Erythroblast (primary cell): Measurements from ENCODE around the gene RBFOX2.

Experiments
- DNase-seq, 2 experiments: peaks; one replicate each; lab custom pipeline; 2025; lab: John Stamatoyannopoulos, UW
- GATA1 ChIP-seq: IDR thresholded peaks from 2 replicates; pipeline ENCODE4 v1.6.1; 2011; ENCODE audit warnings: low read depth, mild to moderate bottlenecking, control low read depth, low read length, moderate library complexity
- POLR2A ChIP-seq: IDR thresholded peaks from 2 replicates; pipeline ENCODE4 v1.6.1; 2011; ENCODE audit warnings: mild to moderate bottlenecking, low read length

RBFOX2 gene

DNA sequence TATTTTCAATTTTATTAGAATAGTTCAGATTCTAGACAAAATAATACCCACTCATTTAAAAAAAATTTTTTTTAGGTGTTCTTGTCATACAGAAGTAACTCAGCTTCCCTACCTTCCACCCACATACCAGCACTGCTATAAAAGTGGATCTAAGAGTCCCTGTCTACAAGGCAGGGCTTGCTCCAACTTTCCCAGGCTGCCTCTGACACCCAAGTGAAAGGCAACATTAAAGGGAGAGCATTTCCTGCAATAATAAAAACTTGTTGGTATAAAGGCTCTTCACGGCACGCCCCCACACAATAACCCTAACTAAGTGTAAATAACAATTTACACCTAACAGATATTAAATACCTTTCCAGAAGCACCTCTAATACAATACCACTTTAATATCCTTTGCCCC, 183.7 kb downstream of the RBFOX2 start:
- TF ChIP-seq POLR2A, result no peak
- TF ChIP-seq GATA1, result no peak
- DNase-seq, result no peak

DNA sequence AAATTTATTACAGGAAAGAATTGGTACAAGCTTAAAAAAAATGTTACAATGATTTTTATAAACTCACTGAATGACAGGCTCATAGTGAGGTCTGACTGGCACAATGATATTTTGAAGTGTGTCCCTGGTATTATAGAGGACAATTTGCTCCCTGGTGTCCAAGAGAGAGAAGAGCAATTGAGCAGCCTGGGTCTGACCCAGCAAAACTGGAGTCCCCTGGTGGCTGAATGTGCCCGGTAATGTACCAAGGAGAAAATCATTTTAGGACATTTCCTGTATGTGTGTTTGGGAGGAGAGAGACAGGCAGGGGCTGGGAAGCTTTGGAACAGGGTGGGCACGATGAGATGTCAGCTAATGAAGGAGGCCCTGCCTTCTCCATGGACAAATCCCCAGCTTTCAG, 185.7 kb downstream of the RBFOX2 start:
- peak; percentile 37 to 44 for DNase-seq
- no peak for TF ChIP-seq POLR2A

DNA sequence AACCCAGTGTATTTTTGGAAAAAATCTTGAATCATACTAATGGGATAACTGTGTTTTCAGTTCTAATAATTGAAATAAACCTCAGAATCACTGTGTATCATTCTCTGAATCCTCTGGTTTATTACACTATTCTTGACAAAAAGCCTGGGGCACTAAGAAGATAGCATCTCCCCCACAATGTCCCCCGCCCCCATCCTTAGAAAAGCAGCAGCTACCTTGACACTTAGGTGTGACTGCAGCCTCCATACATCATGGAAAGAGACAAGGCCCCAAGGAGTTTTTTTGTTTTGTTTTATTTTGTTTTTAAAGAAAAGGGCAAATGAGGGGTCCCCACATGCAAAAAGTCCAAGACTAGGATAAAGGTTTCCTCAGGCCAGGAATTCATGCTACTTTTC, 186.1 kb downstream of the RBFOX2 start:
- TF ChIP-seq POLR2A (no peak), GATA1 (no peak)
- no peak for DNase-seq

GRCh38 chr22:35841907-35842518, 186.6 kb downstream of the RBFOX2 start:
- no peak for DNase-seq
- no peak for TF ChIP-seq POLR2A
- no peak for TF ChIP-seq GATA1

- peak; percentile 60 to 78 for DNase-seq
- no peak for TF ChIP-seq GATA1
- no peak for TF ChIP-seq POLR2A
Measured at GRCh38 chr22:35840302-35840739, 188.3 kb downstream of the RBFOX2 start.

GRCh38 chr22:35839841-35840301, 188.8 kb downstream of the RBFOX2 start:
- TF ChIP-seq POLR2A (no peak), GATA1 (no peak)
- DNase-seq, result no peak

- TF ChIP-seq GATA1 (no peak), POLR2A (no peak)
- no peak for DNase-seq
Measured at GRCh38 chr22:35838855-35839576, 189.6 kb downstream of the RBFOX2 start.

- no peak for DNase-seq
- no peak for TF ChIP-seq POLR2A
- TF ChIP-seq GATA1, result no peak
Measured at GRCh38 chr22:35837101-35837727, 191.4 kb downstream of the RBFOX2 start.

DNA sequence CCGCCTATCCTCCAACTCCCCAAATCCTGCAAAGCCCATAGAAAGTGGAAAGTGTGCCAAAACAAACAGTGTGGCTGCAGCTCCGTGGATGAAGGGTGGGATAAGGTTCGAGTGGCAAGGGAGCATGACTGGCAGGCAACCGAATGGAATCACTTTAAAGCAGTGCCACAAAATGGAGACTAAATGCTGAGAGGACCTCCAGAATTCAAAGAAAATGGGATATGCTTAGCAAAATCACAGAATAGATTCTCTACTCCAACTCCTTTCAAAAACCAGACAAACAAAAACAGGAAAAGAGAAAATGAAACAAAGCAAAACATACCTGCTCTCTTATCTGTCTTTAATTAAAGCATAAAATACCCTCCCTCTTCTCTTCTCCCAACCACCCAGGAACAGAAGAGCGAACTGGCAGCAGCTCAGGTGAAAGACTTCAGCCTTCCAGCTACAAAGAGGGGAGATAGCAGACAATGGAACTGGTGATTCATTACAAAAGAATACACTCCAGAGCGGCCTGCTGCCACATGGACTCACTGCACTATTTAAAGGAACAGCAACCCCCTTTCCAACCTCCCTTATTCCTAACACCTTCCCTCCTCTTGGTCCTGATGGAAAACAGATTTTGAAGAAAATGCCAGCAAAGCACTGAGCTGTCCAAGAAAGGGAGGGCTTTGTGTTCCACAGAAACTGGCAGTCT, 192.5 kb downstream of the RBFOX2 start:
- TF ChIP-seq POLR2A (no peak), GATA1 (no peak)
- DNase-seq, result no peak

DNA sequence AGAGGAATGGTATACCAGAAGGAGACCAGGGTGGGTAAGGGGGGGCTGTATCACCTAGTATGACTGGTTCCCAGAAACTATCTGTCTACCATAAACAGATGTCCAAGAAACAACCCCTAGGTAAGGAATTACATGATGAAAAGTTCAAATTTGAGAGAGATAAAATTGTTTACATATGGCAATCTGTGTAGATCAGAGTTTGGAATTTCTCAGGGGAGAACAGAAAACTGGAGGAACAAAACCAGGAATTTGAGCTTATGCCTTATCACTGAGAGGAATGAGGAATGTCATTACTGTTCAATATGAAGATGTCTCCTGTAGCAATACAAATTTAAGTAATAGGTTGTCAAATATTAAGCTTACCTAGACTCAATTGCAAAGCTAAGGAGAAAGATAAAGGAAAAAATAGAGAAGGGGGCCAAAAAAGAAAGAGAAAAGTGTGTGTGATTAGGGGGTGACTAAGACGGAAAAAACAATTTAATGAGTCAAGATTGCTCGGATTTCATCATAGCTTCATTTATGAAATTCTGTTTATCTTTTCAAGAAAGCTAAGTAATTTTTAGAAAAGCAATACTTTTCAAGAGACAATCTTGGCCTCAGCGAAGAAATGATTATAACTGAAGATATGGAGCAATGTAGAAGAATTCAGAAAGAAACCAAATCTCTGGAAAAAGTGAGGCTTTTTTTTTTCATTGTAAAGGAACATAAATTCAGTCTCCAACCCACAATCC, 193.2 kb downstream of the RBFOX2 start:
- no peak for DNase-seq
- no peak for TF ChIP-seq GATA1
- TF ChIP-seq POLR2A, result no peak

- TF ChIP-seq GATA1 (no peak), POLR2A (no peak)
- DNase-seq, result no peak
Measured at GRCh38 chr22:35834061-35834460, 194.6 kb downstream of the RBFOX2 start.

- no peak for TF ChIP-seq GATA1
- no peak for TF ChIP-seq POLR2A
Measured at GRCh38 chr22:35830305-35830704, 198.3 kb downstream of the RBFOX2 start.

DNA sequence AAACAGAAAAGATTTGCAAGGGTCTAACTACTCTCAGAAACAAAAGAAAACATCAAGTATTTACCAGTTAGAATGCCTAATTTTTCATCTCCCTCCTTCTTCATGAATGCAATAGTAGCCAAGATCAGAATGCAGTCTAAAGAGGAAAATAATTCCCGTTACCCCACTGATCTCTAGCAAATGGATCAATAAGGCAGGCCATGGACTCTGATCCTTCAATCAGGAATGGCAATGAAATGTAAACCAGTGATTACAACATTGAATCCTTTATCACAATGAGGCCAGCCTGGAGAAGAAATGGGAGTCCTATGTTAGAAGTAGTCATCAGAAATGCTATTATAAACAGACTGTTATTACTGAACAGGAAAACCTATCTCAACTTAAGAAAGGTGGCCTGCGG, 204.4 kb downstream of the RBFOX2 start:
- no peak for TF ChIP-seq POLR2A
- TF ChIP-seq GATA1, result no peak
- DNase-seq, result no peak

More at GRCh38 chr22:35830305-35830704, 198.3 kb downstream of the RBFOX2 start:
- no peak for DNase-seq

DNA sequence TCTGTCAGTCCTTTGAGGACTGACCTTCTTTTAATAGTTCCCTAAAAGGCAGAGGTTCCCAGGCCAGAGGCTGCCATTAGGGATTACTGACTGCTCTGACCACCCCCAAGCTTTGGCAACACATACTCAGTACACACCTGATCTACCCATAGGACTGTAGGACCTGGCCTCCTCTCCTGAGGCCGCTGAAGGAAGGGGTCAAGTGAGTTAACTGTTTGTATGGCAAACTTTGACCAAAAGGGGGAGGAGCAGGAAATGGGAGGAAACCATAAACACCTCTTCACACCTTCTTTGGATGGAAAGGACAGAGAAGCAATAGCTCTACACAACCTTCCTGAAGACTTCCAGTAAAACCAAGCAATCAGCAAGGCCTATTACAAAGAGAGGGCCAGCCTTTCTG, 207.0 kb downstream of the RBFOX2 start:
- DNase-seq, result no peak
- no peak for TF ChIP-seq GATA1
- no peak for TF ChIP-seq POLR2A
